ENCODE measurements around the gene GJC2.

DNA sequence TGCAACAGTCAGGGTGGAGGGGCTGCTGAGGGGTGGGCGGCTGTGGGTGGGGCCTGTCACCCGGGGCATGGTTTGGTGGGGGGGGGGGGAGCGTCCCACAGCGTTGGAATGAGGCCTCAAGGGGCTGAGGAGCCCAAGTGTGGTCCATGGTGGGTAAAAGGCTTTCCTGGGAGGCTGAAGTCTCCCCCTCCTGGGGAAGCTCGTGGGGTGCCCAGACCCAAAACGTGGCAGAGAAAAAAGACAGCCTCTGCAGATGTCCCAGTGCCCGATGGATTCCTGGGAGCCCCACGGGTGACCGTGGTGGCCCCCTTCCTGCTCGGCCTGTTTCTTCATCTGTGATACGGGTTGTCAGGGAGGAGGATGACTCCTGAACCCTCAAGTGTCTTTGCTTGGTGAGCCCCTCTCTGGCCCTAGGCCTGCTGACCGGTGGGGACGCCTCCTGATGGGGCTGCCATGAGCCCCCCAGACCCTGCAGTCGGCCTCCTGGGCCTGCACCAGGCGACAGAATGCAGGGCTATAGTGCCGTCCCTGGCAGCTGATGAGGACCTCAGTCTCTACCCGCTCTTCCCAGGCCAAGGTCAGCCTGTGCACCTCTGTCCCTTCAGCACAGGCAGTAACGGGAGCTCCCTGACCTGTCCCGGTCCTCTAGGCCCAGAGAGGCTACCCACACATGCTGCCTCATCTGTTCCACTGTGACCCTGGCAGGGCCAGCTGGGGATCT lies 59.3 kb downstream of the GJC2 start:
- TF ChIP-seq EZH2 (IDR thresholded peaks at IDR 0.05; ENCODE audit: borderline replicate concordance, insufficient read depth, low read length, poor library complexity, severe bottlenecking) (no peak), POLR2AphosphoS5 (IDR thresholded peaks at IDR 0.05) (no peak), TAF1 (IDR thresholded peaks at IDR 0.05; ENCODE audit: low read depth) (no peak), MXI1 (conservative IDR thresholded peaks at IDR 0.05; ENCODE audit: poor library complexity, severe bottlenecking) (no peak), EP300 (conservative IDR thresholded peaks at IDR 0.05; ENCODE audit: poor library complexity, severe bottlenecking) (no peak), RAD21 (conservative IDR thresholded peaks at IDR 0.05) (no peak), SMC3 (conservative IDR thresholded peaks at IDR 0.05; ENCODE audit: poor library complexity) (no peak)
- TF ChIP-seq, protein P1, sequence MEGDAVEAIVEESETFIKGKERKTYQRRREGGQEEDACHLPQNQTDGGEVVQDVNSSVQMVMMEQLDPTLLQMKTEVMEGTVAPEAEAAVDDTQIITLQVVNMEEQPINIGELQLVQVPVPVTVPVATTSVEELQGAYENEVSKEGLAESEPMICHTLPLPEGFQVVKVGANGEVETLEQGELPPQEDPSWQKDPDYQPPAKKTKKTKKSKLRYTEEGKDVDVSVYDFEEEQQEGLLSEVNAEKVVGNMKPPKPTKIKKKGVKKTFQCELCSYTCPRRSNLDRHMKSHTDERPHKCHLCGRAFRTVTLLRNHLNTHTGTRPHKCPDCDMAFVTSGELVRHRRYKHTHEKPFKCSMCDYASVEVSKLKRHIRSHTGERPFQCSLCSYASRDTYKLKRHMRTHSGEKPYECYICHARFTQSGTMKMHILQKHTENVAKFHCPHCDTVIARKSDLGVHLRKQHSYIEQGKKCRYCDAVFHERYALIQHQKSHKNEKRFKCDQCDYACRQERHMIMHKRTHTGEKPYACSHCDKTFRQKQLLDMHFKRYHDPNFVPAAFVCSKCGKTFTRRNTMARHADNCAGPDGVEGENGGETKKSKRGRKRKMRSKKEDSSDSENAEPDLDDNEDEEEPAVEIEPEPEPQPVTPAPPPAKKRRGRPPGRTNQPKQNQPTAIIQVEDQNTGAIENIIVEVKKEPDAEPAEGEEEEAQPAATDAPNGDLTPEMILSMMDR (IDR thresholded peaks at IDR 0.05; ENCODE audit: poor library complexity, severe bottlenecking), result no peak
- TF ChIP-seq, protein P2, sequence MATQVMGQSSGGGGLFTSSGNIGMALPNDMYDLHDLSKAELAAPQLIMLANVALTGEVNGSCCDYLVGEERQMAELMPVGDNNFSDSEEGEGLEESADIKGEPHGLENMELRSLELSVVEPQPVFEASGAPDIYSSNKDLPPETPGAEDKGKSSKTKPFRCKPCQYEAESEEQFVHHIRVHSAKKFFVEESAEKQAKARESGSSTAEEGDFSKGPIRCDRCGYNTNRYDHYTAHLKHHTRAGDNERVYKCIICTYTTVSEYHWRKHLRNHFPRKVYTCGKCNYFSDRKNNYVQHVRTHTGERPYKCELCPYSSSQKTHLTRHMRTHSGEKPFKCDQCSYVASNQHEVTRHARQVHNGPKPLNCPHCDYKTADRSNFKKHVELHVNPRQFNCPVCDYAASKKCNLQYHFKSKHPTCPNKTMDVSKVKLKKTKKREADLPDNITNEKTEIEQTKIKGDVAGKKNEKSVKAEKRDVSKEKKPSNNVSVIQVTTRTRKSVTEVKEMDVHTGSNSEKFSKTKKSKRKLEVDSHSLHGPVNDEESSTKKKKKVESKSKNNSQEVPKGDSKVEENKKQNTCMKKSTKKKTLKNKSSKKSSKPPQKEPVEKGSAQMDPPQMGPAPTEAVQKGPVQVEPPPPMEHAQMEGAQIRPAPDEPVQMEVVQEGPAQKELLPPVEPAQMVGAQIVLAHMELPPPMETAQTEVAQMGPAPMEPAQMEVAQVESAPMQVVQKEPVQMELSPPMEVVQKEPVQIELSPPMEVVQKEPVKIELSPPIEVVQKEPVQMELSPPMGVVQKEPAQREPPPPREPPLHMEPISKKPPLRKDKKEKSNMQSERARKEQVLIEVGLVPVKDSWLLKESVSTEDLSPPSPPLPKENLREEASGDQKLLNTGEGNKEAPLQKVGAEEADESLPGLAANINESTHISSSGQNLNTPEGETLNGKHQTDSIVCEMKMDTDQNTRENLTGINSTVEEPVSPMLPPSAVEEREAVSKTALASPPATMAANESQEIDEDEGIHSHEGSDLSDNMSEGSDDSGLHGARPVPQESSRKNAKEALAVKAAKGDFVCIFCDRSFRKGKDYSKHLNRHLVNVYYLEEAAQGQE (IDR thresholded peaks at IDR 0.05; ENCODE audit: borderline replicate concordance), result no peak

All from neural cell (in vitro differentiated cells).